SK-N-SH (cell line): Measurements from ENCODE around the gene ZNF30. TPM values are rescaled to one million over a fixed set of nuclear protein-coding genes. Genes with fewer than 3 reads are reported as not detected.

Experiments used
- CTCF ChIA-PET: fragments of 300-600, 350-600 bp; formaldehyde crosslinking; extraction: SDS; loops from one replicate; lab custom pipeline; 2021; lab: Yijun Ruan, JAX
- POLR2A ChIA-PET: fragments of 350-600 bp; sonication (Branson Sonifier 250); formaldehyde crosslinking; extraction: SDS; loops from one replicate; lab custom pipeline; 2020; ENCODE audit warnings: antibody characterized with exemption, inconsistent platforms; lab: Yijun Ruan, JAX
- DNase-seq: peaks from one replicate; pipeline ENCODE4 v3.0.0; 2012
- H2AFZ ChIP-seq: fragments of 200-600 bp; sonication (generic); 2 replicates; pipeline ENCODE4 v1.8.1; 2016; ENCODE audit warnings: antibody characterized with exemption, mild to moderate bottlenecking, low read depth
- H3F3A ChIP-seq: fragments of 200-600 bp; sonication (generic); replicated peaks from 2 replicates; pipeline ENCODE3; 2016; ENCODE audit warnings: antibody characterized with exemption, mild to moderate bottlenecking; ENCODE audit not compliant: insufficient read depth
- H3K27ac ChIP-seq, 2 experiments: fragments of 200-500 bp in 1 of 2; fragments of 200-600 bp in 1 of 2; sonication (Bioruptor generic) in 1 of 2; sonication (generic), shearing (Covaris generic) in 1 of 2; 2 replicates each; pipeline versions ENCODE4 v1.5.1 to v1.6.1; 2014 to 2016; ENCODE audit warnings: low read depth in 2 of 2, inconsistent platforms in 1 of 2, low read length in 1 of 2, mild to moderate bottlenecking in 1 of 2, mixed read lengths in 1 of 2
- H3K27me3 ChIP-seq: fragments of 200-600 bp; sonication (generic), shearing (Covaris generic); 2 replicates; pipeline ENCODE4 v1.6.1; 2016; ENCODE audit warnings: mixed run types; ENCODE audit not compliant: insufficient read depth
- H3K36me3 ChIP-seq, 2 experiments: fragments of 200-500 bp in 1 of 2; fragments of 200-600 bp in 1 of 2; sonication (Bioruptor generic) in 1 of 2; sonication (generic) in 1 of 2; replicated peaks in 1 of 2; 2 replicates each; pipeline versions ENCODE3 to v1.5.1; 2014 to 2016; ENCODE audit warnings: low read length in 1 of 2, mild to moderate bottlenecking in 1 of 2; ENCODE audit not compliant: insufficient read depth in 2 of 2, control insufficient read depth in 1 of 2
- H3K4me1 ChIP-seq, 2 experiments: fragments of 200-500 bp in 1 of 2; fragments of 200-600 bp in 1 of 2; sonication (Bioruptor generic) in 1 of 2; sonication (generic), shearing (Covaris generic) in 1 of 2; 2 replicates each; pipeline versions ENCODE4 v1.5.1 to v1.6.1; 2014 to 2016; ENCODE audit warnings: low read depth in 1 of 2, low read length in 1 of 2, mixed run types in 1 of 2; ENCODE audit not compliant: insufficient read depth in 2 of 2, control insufficient read depth in 1 of 2
- H3K4me2 ChIP-seq: fragments of 200-600 bp; sonication (generic), shearing (Covaris generic); 2 replicates; pipeline ENCODE4 v1.6.1; 2017; ENCODE audit warnings: mixed run types
- H3K4me3 ChIP-seq, 2 experiments: fragments of 200-500 bp in 1 of 2; fragments of 200-600 bp in 1 of 2; sonication (Bioruptor generic) in 1 of 2; sonication (generic), shearing (Covaris generic) in 1 of 2; 2 replicates each; pipeline versions ENCODE4 v1.5.1 to v1.8.1; 2014 to 2016; ENCODE audit warnings: low read depth in 2 of 2, inconsistent platforms in 1 of 2, low read length in 1 of 2, mild to moderate bottlenecking in 1 of 2, mixed read lengths in 1 of 2, moderate library complexity in 1 of 2
- H3K79me2 ChIP-seq: fragments of 200-600 bp; sonication (generic); 2 replicates; pipeline ENCODE4 v1.8.1; 2017; ENCODE audit warnings: mild to moderate bottlenecking; ENCODE audit not compliant: insufficient read depth
- H3K9ac ChIP-seq: fragments of 200-600 bp; sonication (generic); 2 replicates; pipeline ENCODE4 v1.6.1; 2017; ENCODE audit warnings: mixed run types
- H3K9me2 ChIP-seq: fragments of 200-600 bp; sonication (generic); 2 replicates; pipeline ENCODE4 v1.6.1; 2017; ENCODE audit warnings: mixed run types
- H3K9me3 ChIP-seq: fragments of 200-600 bp; sonication (generic); 2 replicates; pipeline ENCODE4 v1.6.1; 2017; ENCODE audit warnings: mixed run types, mild to moderate bottlenecking, moderate library complexity
- H4K20me1 ChIP-seq: fragments of 200-600 bp; sonication (generic); 2 replicates; pipeline ENCODE4 v1.6.1; 2017; ENCODE audit warnings: mild to moderate bottlenecking, mixed run types; ENCODE audit not compliant: insufficient read depth
- CHD2 ChIP-seq: fragments of 150-350 bp; IDR thresholded peaks from 2 replicates; pipeline ENCODE4 v1.6.1; 2018; ENCODE audit warnings: low read length; ENCODE audit not compliant: partially characterized antibody
- ELF1 ChIP-seq: IDR thresholded peaks from 2 replicates; pipeline ENCODE4 v1.4.0; 2012
- EP300 ChIP-seq, 2 experiments: IDR thresholded peaks; 2 replicates each; pipeline versions ENCODE4 v1.4.0 to v1.6.1; 2012; ENCODE audit warnings: borderline replicate concordance in 1 of 2, low read depth in 1 of 2, low read length in 1 of 2
- EZH2phosphoT487 ChIP-seq: fragments of 200-600 bp; sonication (generic); IDR thresholded peaks from 2 replicates; pipeline ENCODE4 v1.6.1; 2017; ENCODE audit warnings: low read depth, mixed run types, mild to moderate bottlenecking, antibody characterized with exemption, moderate library complexity, borderline replicate concordance
- FOXJ3 ChIP-seq: sonication (generic); formaldehyde crosslinking; IDR thresholded peaks from 2 replicates; pipeline ENCODE4 v1.5.1; 2020; ENCODE audit warnings: mild to moderate bottlenecking, missing genetic modification reagents
- FOXM1 ChIP-seq: IDR thresholded peaks from 2 replicates; pipeline ENCODE4 v1.4.0; 2012; ENCODE audit warnings: low read depth, mild to moderate bottlenecking
- NFIC ChIP-seq: IDR thresholded peaks from 2 replicates; pipeline ENCODE4 v1.4.0; 2012; ENCODE audit warnings: borderline replicate concordance
- NRF1 ChIP-seq: IDR thresholded peaks from 2 replicates; pipeline ENCODE4 v1.6.1; 2012; ENCODE audit warnings: low read depth, mild to moderate bottlenecking, low read length
- RAD21 ChIP-seq: IDR thresholded peaks from 2 replicates; pipeline ENCODE4 v1.6.1; 2012; ENCODE audit warnings: mild to moderate bottlenecking, low read length
- RCOR1 ChIP-seq: fragments of 150-350 bp; IDR thresholded peaks from 2 replicates; pipeline ENCODE4 v1.6.1; 2017; ENCODE audit warnings: antibody characterized with exemption, low read length
- RFX5 ChIP-seq: IDR thresholded peaks from 2 replicates; pipeline ENCODE4 v1.6.1; 2012; ENCODE audit warnings: mild to moderate bottlenecking, improper control_type of control experiment, low read length
- RXRA ChIP-seq: IDR thresholded peaks from 2 replicates; pipeline ENCODE4 v1.4.0; 2012; ENCODE audit warnings: low read depth, mild to moderate bottlenecking, borderline replicate concordance
- SMC3 ChIP-seq: IDR thresholded peaks from 2 replicates; pipeline ENCODE4 v1.6.1; 2012; ENCODE audit warnings: low read depth, low read length, improper control_type of control experiment
- TCF12 ChIP-seq: IDR thresholded peaks from 2 replicates; pipeline ENCODE4 v1.4.0; 2012
- TEAD4 ChIP-seq: IDR thresholded peaks from 2 replicates; pipeline ENCODE4 v1.4.0; 2012; ENCODE audit warnings: mild to moderate bottlenecking, borderline replicate concordance; ENCODE audit not compliant: insufficient read depth
- WGBS: methylation state at CpG from one replicate; pipeline ENCODE4 v1.1.6; 2017; ENCODE audit warnings: low lambda C conversion rate; 5-methylcytosine and 5-hydroxymethylcytosine counted together
- polyA plus RNA-seq, 3 experiments: library from polyadenylated mRNA; depleted of rRNA; stranded (reverse); fragments of >200 nt; gene quantifications; 2 replicates each; pipeline ENCODE4 v1.2.3, GENCODE V29; 2012
- TF ChIP-seq, protein P1 (sequence below): IDR thresholded peaks from 2 replicates; pipeline ENCODE4; 2012
- TF ChIP-seq, protein P2 (sequence below): IDR thresholded peaks from 2 replicates; pipeline ENCODE4 v1.4.0; 2012; ENCODE audit warnings: low read depth, borderline replicate concordance
- TF ChIP-seq, protein P3 (sequence below): IDR thresholded peaks from 2 replicates; pipeline ENCODE4 v1.4.0; 2012; ENCODE audit warnings: low read depth

The ZNF30 gene
- polyA plus RNA-seq, 1 of the 3 experiments (the other 2 are of a cell fraction), result 1.7 TPM

DNA sequence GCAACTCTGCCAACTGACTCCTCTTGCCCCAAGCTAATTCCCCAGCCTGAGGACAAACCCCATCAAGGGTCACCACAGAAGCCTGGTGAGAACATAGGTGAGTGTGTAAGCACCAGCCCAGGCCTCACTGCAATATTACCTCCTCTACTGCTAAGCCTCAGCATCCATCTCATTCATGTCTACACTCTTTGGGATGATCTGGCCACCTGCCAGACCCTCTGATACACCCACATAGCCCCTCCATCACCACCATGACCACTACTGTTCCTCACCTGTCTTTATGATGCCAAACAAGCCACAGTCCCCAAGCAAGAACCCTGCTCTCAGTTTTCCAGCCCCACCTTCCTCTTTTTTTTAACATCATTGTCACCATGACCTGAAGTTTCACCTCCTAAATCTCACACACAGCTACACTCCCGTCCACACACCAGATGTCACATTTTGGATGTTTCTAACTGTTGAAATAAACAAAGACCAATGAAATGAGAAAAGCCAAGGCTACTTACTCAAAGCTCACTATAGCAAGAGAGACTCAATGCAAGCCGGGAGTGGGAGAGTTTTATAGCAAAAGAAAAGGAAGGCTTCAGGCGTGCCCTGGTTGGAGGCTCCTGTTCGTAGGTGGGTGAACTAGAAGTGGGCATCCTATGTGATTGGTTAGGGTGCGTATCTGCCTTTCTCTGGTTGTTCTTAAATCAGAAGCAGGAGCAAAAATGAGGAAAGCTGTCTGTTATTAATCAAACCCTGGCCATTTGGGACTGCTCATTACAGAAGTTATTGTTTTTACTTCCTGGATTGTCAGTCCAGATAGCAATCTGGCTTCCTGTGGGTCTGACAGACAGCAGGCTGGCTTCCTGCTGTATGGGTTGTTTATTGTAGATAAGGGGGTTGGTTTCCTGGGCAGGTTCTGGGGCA is 35.3 kb downstream of the ZNF30 start (continued):
- TF ChIP-seq RFX5 (no peak), TCF12 (peak; percentile 82), CHD2 (peak; percentile 72), RXRA (no peak), NFIC (no peak), NRF1 (no peak), EP300 (IDR thresholded peaks at IDR 0.05; ENCODE audit: borderline replicate concordance in 1 of 2, low read depth in 1 of 2, low read length in 1 of 2) (peak in 1 of 2 experiments; percentile 83; a peak in 2 of 4 replicates), FOXM1 (no peak), ELF1 (peak; percentile 35; the same call in 1 of the 2 replicates), RCOR1 (peak; percentile 60; the same call in 1 of the 2 replicates), RAD21 (no peak)
- TF ChIP-seq, protein P1, sequence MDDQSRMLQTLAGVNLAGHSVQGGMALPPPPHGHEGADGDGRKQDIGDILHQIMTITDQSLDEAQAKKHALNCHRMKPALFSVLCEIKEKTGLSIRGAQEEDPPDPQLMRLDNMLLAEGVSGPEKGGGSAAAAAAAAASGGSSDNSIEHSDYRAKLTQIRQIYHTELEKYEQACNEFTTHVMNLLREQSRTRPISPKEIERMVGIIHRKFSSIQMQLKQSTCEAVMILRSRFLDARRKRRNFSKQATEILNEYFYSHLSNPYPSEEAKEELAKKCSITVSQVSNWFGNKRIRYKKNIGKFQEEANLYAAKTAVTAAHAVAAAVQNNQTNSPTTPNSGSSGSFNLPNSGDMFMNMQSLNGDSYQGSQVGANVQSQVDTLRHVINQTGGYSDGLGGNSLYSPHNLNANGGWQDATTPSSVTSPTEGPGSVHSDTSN, result peak; percentile 71
- TF ChIP-seq, protein P2, sequence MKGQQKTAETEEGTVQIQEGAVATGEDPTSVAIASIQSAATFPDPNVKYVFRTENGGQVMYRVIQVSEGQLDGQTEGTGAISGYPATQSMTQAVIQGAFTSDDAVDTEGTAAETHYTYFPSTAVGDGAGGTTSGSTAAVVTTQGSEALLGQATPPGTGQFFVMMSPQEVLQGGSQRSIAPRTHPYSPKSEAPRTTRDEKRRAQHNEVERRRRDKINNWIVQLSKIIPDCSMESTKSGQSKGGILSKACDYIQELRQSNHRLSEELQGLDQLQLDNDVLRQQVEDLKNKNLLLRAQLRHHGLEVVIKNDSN, result no peak

DNA sequence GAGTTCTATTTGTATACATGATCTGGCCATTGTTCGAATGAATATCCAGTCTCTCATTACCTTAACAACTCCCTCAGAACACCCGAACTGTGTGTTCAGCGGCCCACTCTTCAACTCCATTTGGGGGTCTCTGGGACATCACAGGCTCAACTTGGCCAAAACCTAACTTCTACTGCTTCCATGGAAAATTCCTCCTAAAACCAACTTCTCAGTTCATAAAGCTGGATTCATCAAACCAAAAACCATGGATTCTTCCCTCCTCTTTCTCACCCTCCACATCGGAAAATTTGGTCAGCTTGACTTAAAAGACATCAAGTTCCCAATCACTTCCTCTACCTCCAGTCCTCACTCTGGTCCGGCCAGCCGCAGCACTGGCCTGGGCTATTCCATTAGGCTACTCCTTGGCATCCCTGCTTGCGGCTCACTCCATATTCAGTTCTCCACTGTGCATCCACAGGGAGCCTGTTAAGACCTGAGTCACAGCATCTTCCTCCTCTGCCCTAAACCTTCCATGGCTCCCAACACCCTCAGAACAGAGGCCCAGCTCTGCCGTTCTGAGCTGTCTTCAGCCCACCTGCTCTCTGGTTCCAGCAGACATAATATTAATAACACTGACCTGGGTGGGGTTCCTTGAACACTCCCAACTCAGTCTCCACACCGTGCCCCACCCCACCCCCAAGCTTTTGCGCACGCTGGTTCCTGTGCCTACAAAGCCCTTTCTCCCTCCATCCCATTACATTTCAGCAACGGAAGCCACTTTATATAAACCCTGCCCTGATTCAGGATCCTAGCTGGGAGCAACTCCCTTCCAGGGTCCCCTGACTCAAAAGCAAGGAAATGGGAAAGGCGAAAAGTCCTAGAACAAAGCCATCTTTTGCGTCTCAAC is 36.2 kb downstream of the ZNF30 start:
- H3K9ac ChIP-seq, result peak overlapping the region; percentile 68
- TF ChIP-seq RXRA (no peak), FOXJ3 (CRISPR knock-in tag) (no peak), EZH2phosphoT487 (no peak), EP300 (IDR thresholded peaks at IDR 0.05; ENCODE audit: borderline replicate concordance in 1 of 2, low read depth in 1 of 2, low read length in 1 of 2) (no peak), FOXM1 (no peak), TCF12 (no peak), TEAD4 (no peak), SMC3 (no peak)
- TF ChIP-seq, protein P1, result no peak
- TF ChIP-seq, protein P3, sequence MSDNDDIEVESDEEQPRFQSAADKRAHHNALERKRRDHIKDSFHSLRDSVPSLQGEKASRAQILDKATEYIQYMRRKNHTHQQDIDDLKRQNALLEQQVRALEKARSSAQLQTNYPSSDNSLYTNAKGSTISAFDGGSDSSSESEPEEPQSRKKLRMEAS, result no peak
- TF ChIP-seq, protein P2, result no peak
- TF ChIP-seq, all 33 proteins: peak for 0
- Histone ChIP-seq H3K27ac (peak overlapping the region in 1 of 2 experiments; percentile 94; a peak in 2 of 4 replicates), H3K4me1 (peaks cover 0 to 21% of the 10 kb centered on the region in 2 experiments; a peak in 2 of 4 replicates), H2AFZ (peak overlapping the region; percentile 95; the same call in 1 of the 2 replicates), H3K4me2 (peak overlapping the region; percentile 97), H3K36me3 (peaks cover 20 to 28% of the 10 kb centered on the region in 2 experiments), H3K27me3 (no peaks in the 10 kb centered on the region), H3K4me3 (peak overlapping the region; percentile 95), H3K9me3 (0 out of 2 replicates have a peak, but pooled peaks cover under 1% of the 10 kb centered on the region), H3F3A (no peaks in the 10 kb centered on the region), H3K79me2 (peaks cover 23% of the 10 kb centered on the region; the same call in 1 of the 2 replicates), H3K9me2 (no peaks in the 10 kb centered on the region), H4K20me1 (no peaks in the 10 kb centered on the region)
- POLR2A ChIA-PET, result interaction anchor here (1.0 to 1.3 kb wide), 4 partner anchors 37 to 285 kb away, joined by 3 to 4 read pairs (median 3); partner anchors contain the start of genes GRAMD1A and ZNF302
- DNase-seq, result peak; percentile 49
- 33% methylated on average over 14 of the region's 14 CpGs for WGBS
- CTCF ChIA-PET, result interaction anchor here (0.9 to 4.0 kb wide), 5 partner anchors 9 to 125 kb away, joined by 3 to 32 read pairs (median 5); no protein-coding TSS in a partner anchor
